ENCODE results near the gene RAX2. TPM values are rescaled to one million over a fixed set of nuclear protein-coding genes. Genes with fewer than 3 reads are reported as not detected.

RAX2 gene
- total and polyA plus RNA-seq, 10 donors = not detected

DNA sequence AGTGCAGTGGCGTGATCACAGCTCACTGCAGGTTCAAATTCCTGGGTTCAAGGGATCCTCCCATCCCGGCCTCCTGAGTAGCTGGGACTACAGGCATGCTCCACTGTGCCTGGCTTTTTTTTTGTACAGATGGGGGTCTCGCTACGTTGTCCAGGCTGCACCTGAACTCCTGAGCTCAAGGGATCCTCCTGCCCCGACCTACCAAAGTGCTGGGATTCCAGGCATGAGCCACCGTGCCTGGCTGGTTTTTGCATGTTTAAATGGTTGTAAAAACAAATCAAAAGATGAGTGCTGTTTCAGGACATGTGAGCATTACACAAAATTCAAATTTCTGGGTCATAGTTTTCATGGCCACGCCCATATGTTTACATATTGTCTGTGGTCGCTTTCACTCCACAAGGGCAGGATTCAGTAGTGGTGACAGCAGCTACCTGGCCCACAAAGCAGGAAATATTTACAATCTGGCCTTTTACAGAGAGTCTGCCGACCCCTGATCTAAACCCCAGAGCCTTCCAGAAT, 8.8 kb upstream of the RAX2 start:
- TF ChIP-seq POLR2A (IDR thresholded peaks at IDR 0.05) (no peak), POLR2AphosphoS5 (IDR thresholded peaks at IDR 0.05) (no peak)
- TF ChIP-seq, protein P1, sequence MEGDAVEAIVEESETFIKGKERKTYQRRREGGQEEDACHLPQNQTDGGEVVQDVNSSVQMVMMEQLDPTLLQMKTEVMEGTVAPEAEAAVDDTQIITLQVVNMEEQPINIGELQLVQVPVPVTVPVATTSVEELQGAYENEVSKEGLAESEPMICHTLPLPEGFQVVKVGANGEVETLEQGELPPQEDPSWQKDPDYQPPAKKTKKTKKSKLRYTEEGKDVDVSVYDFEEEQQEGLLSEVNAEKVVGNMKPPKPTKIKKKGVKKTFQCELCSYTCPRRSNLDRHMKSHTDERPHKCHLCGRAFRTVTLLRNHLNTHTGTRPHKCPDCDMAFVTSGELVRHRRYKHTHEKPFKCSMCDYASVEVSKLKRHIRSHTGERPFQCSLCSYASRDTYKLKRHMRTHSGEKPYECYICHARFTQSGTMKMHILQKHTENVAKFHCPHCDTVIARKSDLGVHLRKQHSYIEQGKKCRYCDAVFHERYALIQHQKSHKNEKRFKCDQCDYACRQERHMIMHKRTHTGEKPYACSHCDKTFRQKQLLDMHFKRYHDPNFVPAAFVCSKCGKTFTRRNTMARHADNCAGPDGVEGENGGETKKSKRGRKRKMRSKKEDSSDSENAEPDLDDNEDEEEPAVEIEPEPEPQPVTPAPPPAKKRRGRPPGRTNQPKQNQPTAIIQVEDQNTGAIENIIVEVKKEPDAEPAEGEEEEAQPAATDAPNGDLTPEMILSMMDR (IDR thresholded peaks at IDR 0.05 in 8 of 11, conservative IDR thresholded peaks at IDR 0.05 in 3 of 11) = no peak
- Histone ChIP-seq H3K27me3 (replicated peaks in 1 of 7) (peaks cover 0 to 46% (median 20%) of the 10 kb centered on the region in 7 donors), H3K36me3 (peaks cover 0 to 29% (median 0%) of the 10 kb centered on the region in 6 donors), H3K9me3 (peaks cover 6 to 32% (median 25%) of the 10 kb centered on the region in 8 donors), H3K4me3 (no peak overlapping the region), H3K27ac (no peak overlapping the region), H3K4me1 (peaks cover 4 to 20% (median 15%) of the 10 kb centered on the region in 6 donors)
- WGBS, 5 donors = 90 to 95% (median 93%) methylated on average over 9 of the region's 9 CpGs
- DNase-seq = no peak
- intact Hi-C loops (cut with DNase I; ENCODE audit: low total_unique reads) = no loop called here

GRCh38 chr19:3778899-3779723, 7.1 kb upstream of the RAX2 start:
- H3K4me3 ChIP-seq = no peak overlapping the region
- WGBS, 5 donors = 79 to 92% (median 81%) methylated on average over 23 to 44 of the region's 44 CpGs
- H3K4me1 ChIP-seq = peaks cover 0 to 3% (median 0%) of the 10 kb centered on the region in 6 donors
- no peak overlapping the region for H3K27ac ChIP-seq
- TF ChIP-seq POLR2AphosphoS5 (IDR thresholded peaks at IDR 0.05) (peak in 1 of 3 donors; percentile 18), POLR2A (IDR thresholded peaks at IDR 0.05) (no peak)
- TF ChIP-seq, protein P1 (IDR thresholded peaks at IDR 0.05 in 8 of 11, conservative IDR thresholded peaks at IDR 0.05 in 3 of 11) = no peak
- peaks cover 0 to 28% (median 0%) of the 10 kb centered on the region in 6 donors for H3K36me3 ChIP-seq
- peaks cover 0 to 28% (median 6%) of the 10 kb centered on the region in 7 donors for H3K27me3 ChIP-seq (replicated peaks in 1 of 7)
- intact Hi-C loops (cut with DNase I; ENCODE audit: low total_unique reads) = loop anchor here (10.0 kb wide), 1 partner anchor 46 kb away; no protein-coding TSS in a partner anchor
- DNase-seq = no peak
- H3K9me3 ChIP-seq = peaks cover 6 to 32% (median 25%) of the 10 kb centered on the region in 8 donors

- intact Hi-C loops (cut with DNase I; ENCODE audit: low total_unique reads) = loop anchor here (10.0 kb wide), 1 partner anchor 47 kb away; no protein-coding TSS in a partner anchor
- TF ChIP-seq POLR2AphosphoS5 (IDR thresholded peaks at IDR 0.05) (no peak), POLR2A (IDR thresholded peaks at IDR 0.05) (no peak)
- TF ChIP-seq, protein P1 (IDR thresholded peaks at IDR 0.05 in 8 of 11, conservative IDR thresholded peaks at IDR 0.05 in 3 of 11) = no peak
- no peaks in the 10 kb centered on the region for H3K4me1 ChIP-seq
- peaks cover 6 to 32% (median 25%) of the 10 kb centered on the region in 8 donors for H3K9me3 ChIP-seq
- H3K27ac ChIP-seq = no peak overlapping the region
- 87 to 96% (median 91%) methylated on average over 23 to 37 of the region's 37 CpGs for WGBS, 5 donors
- no peak for DNase-seq
- H3K36me3 ChIP-seq = peaks cover 0 to 20% (median 0%) of the 10 kb centered on the region in 6 donors
- no peak overlapping the region for H3K4me3 ChIP-seq
- peaks cover 0 to 20% (median 0%) of the 10 kb centered on the region in 7 donors for H3K27me3 ChIP-seq (replicated peaks in 1 of 7)
Observed at GRCh38 chr19:3778104-3778867, 6.3 kb upstream of the RAX2 start.
